Neural progenitor cell (in vitro differentiated cells): ENCODE measurements around the gene PGAM5. TPM values are rescaled to one million over a fixed set of nuclear protein-coding genes. Genes with fewer than 3 reads are reported as not detected.

ENCODE experiments used
- DNase-seq: peaks from one replicate; pipeline ENCODE4 v3.0.0-alpha.2; 2016; ENCODE audit warnings: low spot score
- H2AFZ ChIP-seq: fragments of 200-600 bp; sonication (generic); replicated peaks from 2 replicates; pipeline ENCODE4 v1.6.1; 2016; ENCODE audit warnings: antibody characterized with exemption
- H3F3A ChIP-seq: fragments of 200-600 bp; sonication (generic); 2 replicates; pipeline ENCODE4 v1.6.1; 2016; ENCODE audit warnings: antibody characterized with exemption, low read depth
- H3K27ac ChIP-seq: fragments of 200-600 bp; sonication (generic); 2 replicates; pipeline ENCODE4 v1.5.1; 2016; ENCODE audit warnings: mild to moderate bottlenecking
- H3K27me3 ChIP-seq: fragments of 200-600 bp; sonication (generic); 2 replicates; pipeline ENCODE4 v1.6.1; 2016; ENCODE audit warnings: mild to moderate bottlenecking, moderate library complexity
- H3K36me3 ChIP-seq: fragments of 200-600 bp; sonication (generic); 2 replicates; pipeline ENCODE4 v1.5.1; 2016
- H3K4me1 ChIP-seq: fragments of 200-600 bp; sonication (generic); 2 replicates; pipeline ENCODE4 v1.6.1; 2016; ENCODE audit warnings: mixed run types
- H3K4me2 ChIP-seq: fragments of 200-600 bp; sonication (generic); 2 replicates; pipeline ENCODE4 v1.6.1; 2016
- H3K4me3 ChIP-seq: fragments of 200-600 bp; sonication (generic); 2 replicates; pipeline ENCODE4 v1.5.1; 2016
- H3K79me2 ChIP-seq: fragments of 200-600 bp; sonication (generic); 2 replicates; pipeline ENCODE4 v1.6.1; 2016; ENCODE audit warnings: low read depth
- H3K9ac ChIP-seq: fragments of 200-600 bp; sonication (generic); 2 replicates; pipeline ENCODE4 v1.6.1; 2016
- H3K9me3 ChIP-seq: fragments of 200-600 bp; sonication (generic); 2 replicates; pipeline ENCODE4 v1.5.1; 2016; ENCODE audit warnings: low read depth
- H4K20me1 ChIP-seq: fragments of 200-600 bp; sonication (generic); 2 replicates; pipeline ENCODE4 v1.6.1; 2016; ENCODE audit warnings: low read depth
- H3K27ac Mint-ChIP-seq: 3 replicates; pipeline ENCODE4 v1.8.0; 2021; ENCODE audit warnings: mixed read lengths
- H3K27me3 Mint-ChIP-seq: 2 replicates; pipeline ENCODE4 v1.8.0; 2022; ENCODE audit warnings: low read depth, mild to moderate bottlenecking, inconsistent platforms, moderate library complexity, mixed read lengths; ENCODE audit not compliant: insufficient read depth
- H3K36me3 Mint-ChIP-seq: 3 replicates; pipeline ENCODE4 v1.8.0; 2021; ENCODE audit warnings: mixed read lengths
- H3K4me1 Mint-ChIP-seq: 3 replicates; pipeline ENCODE4 v1.8.0; 2021; ENCODE audit warnings: mixed read lengths
- H3K4me3 Mint-ChIP-seq: 3 replicates; pipeline ENCODE4 v1.8.0; 2021; ENCODE audit warnings: mild to moderate bottlenecking, moderate library complexity, mixed read lengths
- H3K9me3 Mint-ChIP-seq: 3 replicates; pipeline ENCODE4 v1.8.0; 2020; ENCODE audit warnings: mixed read lengths
- EZH2 ChIP-seq: fragments of 200-600 bp; sonication (generic); IDR thresholded peaks from 2 replicates; pipeline ENCODE4 v1.6.1; 2017; ENCODE audit warnings: antibody characterized with exemption, mild to moderate bottlenecking, moderate library complexity
- EZH2phosphoT487 ChIP-seq: fragments of 200-600 bp; sonication (generic); IDR thresholded peaks from 2 replicates; pipeline ENCODE4 v1.6.1; 2017; ENCODE audit warnings: antibody characterized with exemption
- total RNA-seq: library from RNA; depleted of rRNA; stranded (reverse); fragments of >200 nt; gene quantifications from 2 replicates; pipeline ENCODE4 v1.2.3, GENCODE V29; 2015; ENCODE audit warnings: low replicate concordance
- TF ChIP-seq, protein P1 (sequence below): fragments of 200-600 bp; sonication (generic); IDR thresholded peaks from 2 replicates; pipeline ENCODE4 v1.5.1; 2017; ENCODE audit warnings: antibody characterized with exemption, mild to moderate bottlenecking

Gene PGAM5
- total RNA-seq, 1 donor from 2014 or later, result 41.3 TPM

DNA sequence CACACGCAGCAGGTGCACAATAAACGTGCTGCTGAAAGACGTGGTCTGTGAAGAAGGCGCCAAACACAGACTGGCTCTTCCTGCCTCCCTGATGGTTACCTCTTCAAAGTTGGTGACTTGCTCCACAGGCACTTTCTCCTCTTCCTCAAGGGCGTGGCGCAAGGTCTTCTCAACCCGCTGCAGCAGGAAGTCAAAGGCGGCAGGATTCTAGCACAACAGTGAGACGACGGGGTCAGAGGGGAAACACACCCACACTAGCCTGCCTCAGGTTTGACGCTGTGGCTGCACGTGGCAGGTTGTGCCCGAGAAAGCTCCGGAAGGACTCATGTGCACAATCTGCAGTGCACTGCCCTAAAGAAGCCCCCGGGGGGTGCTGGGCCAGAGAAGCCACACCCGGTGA is 38.5 kb upstream of the PGAM5 start:
- Mint-ChIP-seq H3K4me1 (no peaks in the 10 kb centered on the region), H3K36me3 (peaks cover 51% of the 10 kb centered on the region), H3K27me3 (no peaks in the 10 kb centered on the region), H3K27ac (no peak overlapping the region), H3K9me3 (no peaks in the 10 kb centered on the region), H3K4me3 (no peak overlapping the region)
- H3K79me2 ChIP-seq, result no peaks in the 10 kb centered on the region
- no peak overlapping the region for H2AFZ ChIP-seq
- H3K9me3 ChIP-seq, result no peaks in the 10 kb centered on the region
- no peak overlapping the region for H3K27ac ChIP-seq
- no peaks in the 10 kb centered on the region for H3K4me1 ChIP-seq
- H3K9ac ChIP-seq, result no peak overlapping the region
- H3K4me3 ChIP-seq, result no peak overlapping the region
- H3K36me3 ChIP-seq, result no peaks in the 10 kb centered on the region
- no peak for DNase-seq
- H3K4me2 ChIP-seq, result no peak overlapping the region
- H3K27me3 ChIP-seq, result no peaks in the 10 kb centered on the region
- no peaks in the 10 kb centered on the region for H3F3A ChIP-seq
- peaks cover 2% of the 10 kb centered on the region for H4K20me1 ChIP-seq
- TF ChIP-seq, protein P1, sequence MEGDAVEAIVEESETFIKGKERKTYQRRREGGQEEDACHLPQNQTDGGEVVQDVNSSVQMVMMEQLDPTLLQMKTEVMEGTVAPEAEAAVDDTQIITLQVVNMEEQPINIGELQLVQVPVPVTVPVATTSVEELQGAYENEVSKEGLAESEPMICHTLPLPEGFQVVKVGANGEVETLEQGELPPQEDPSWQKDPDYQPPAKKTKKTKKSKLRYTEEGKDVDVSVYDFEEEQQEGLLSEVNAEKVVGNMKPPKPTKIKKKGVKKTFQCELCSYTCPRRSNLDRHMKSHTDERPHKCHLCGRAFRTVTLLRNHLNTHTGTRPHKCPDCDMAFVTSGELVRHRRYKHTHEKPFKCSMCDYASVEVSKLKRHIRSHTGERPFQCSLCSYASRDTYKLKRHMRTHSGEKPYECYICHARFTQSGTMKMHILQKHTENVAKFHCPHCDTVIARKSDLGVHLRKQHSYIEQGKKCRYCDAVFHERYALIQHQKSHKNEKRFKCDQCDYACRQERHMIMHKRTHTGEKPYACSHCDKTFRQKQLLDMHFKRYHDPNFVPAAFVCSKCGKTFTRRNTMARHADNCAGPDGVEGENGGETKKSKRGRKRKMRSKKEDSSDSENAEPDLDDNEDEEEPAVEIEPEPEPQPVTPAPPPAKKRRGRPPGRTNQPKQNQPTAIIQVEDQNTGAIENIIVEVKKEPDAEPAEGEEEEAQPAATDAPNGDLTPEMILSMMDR, result no peak
- TF ChIP-seq EZH2phosphoT487, result no peak
- no peak for TF ChIP-seq EZH2

DNA sequence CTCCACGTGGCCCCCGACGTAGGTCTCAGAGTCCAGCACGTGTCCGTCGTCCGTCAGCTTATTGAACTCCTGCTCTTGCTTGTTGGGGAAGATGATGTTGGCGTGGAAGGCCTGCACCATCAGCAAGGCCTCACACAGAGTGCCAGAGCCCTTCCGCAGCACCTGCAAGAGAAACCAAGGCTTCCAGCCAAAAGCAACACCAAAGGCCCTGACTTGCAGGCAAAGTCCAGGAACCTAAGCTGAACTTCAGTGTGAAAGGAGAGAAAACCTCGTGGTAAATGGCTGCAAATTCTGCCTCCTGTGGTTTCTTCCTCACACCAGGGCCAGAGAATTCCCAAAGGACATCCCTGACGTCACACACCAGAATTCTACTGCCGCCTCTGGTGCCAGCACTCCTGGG is 38.0 kb upstream of the PGAM5 start:
- Histone ChIP-seq H3K9ac (no peak overlapping the region), H3K36me3 (no peaks in the 10 kb centered on the region), H3K4me2 (no peak overlapping the region), H3K79me2 (no peaks in the 10 kb centered on the region), H2AFZ (no peak overlapping the region), H3K27me3 (no peaks in the 10 kb centered on the region), H3F3A (no peaks in the 10 kb centered on the region), H3K27ac (no peak overlapping the region), H3K4me3 (no peak overlapping the region), H4K20me1 (peaks cover 2% of the 10 kb centered on the region), H3K4me1 (no peaks in the 10 kb centered on the region), H3K9me3 (no peaks in the 10 kb centered on the region)
- Mint-ChIP-seq H3K27me3 (no peaks in the 10 kb centered on the region), H3K4me1 (no peaks in the 10 kb centered on the region), H3K36me3 (peaks cover 53% of the 10 kb centered on the region), H3K27ac (no peak overlapping the region), H3K9me3 (no peaks in the 10 kb centered on the region), H3K4me3 (no peak overlapping the region)
- TF ChIP-seq, protein P1, result no peak
- TF ChIP-seq EZH2 (no peak), EZH2phosphoT487 (no peak)
- no peak for DNase-seq

DNA sequence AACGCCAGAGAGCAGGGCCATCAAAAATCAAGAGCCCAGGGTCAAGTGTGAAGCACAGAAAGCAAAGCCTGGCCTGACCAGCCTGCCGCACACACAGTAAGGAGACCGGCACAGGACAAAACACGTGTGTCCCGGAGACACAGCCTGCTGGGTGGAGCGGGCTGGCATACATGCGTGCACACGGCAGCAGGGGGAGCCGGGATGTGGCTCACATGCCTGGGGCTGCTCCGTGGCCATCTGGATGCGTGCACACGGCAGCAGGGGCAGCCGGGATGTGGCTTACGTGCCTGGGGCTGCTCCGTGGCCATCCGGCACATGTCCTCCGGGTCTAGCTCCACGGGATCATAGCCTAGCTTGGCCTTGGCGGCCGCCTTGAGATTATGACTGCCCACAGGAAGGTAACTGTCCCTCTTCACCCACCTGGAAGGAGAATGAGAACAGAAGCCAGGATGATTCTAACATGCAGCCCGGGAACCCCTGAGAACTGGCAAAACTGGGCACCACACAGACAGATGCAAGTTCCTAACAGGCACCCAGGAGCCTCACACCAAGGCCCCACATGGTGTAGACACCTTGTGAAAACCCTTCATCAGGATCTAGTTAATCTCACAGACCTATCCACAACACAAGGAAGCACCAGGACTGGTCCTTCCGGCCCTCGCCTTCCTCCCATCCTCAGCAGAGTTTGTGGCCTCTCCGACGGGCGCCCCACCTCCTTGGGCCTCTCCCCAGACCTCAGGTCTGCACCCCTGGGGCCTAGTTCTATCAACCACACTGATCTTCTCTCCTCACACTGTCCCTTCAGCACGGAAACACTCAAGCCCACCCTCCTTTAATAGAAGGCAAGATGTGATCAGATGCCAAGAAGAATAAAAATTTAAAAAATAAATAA is 37.1 kb upstream of the PGAM5 start:
- Histone ChIP-seq H3K9me3 (no peaks in the 10 kb centered on the region), H3K9ac (no peak overlapping the region), H3K4me2 (no peak overlapping the region), H3K4me3 (no peak overlapping the region), H3K36me3 (no peaks in the 10 kb centered on the region), H3F3A (no peaks in the 10 kb centered on the region), H2AFZ (no peak overlapping the region), H4K20me1 (peaks cover 4% of the 10 kb centered on the region), H3K4me1 (no peaks in the 10 kb centered on the region), H3K79me2 (peaks cover 2% of the 10 kb centered on the region), H3K27me3 (no peaks in the 10 kb centered on the region), H3K27ac (no peak overlapping the region)
- H3K36me3 Mint-ChIP-seq, result peaks cover 55% of the 10 kb centered on the region
- TF ChIP-seq EZH2phosphoT487, result no peak
- TF ChIP-seq, protein P1, result no peak
- no peak for TF ChIP-seq EZH2
- H3K4me3 Mint-ChIP-seq, result no peak overlapping the region
- no peaks in the 10 kb centered on the region for H3K9me3 Mint-ChIP-seq
- H3K27me3 Mint-ChIP-seq, result no peaks in the 10 kb centered on the region
- H3K27ac Mint-ChIP-seq, result no peak overlapping the region
- H3K4me1 Mint-ChIP-seq, result no peaks in the 10 kb centered on the region
- no peak for DNase-seq
